Ovary (tissue), 9 donors: ENCODE measurements around the gene GABRG3. TPM values are rescaled to one million over a fixed set of nuclear protein-coding genes. Genes with fewer than 3 reads are reported as not detected.

Source experiments
- DNase-seq, 5 donors: peaks; one replicate each; pipeline ENCODE4 v3.0.0-alpha.2; 2019 to 2020
- H3K27ac ChIP-seq, 2 donors: fragments of 200-600 bp; one replicate each; pipeline versions ENCODE4 v1.5.1 to v1.8.0; 2019 to 2022
- H3K27me3 ChIP-seq: fragments of 200-600 bp; one replicate; pipeline ENCODE4 v1.8.0; 2022
- H3K36me3 ChIP-seq: fragments of 200-600 bp; sonication (generic); one replicate; pipeline ENCODE4 v1.5.1; 2019
- H3K4me1 ChIP-seq: one replicate; pipeline ENCODE4 v1.8.1; 2013; ENCODE audit warnings: mild to moderate bottlenecking, moderate library complexity; ENCODE audit not compliant: insufficient read depth
- H3K4me3 ChIP-seq: fragments of 200-600 bp; sonication (generic); one replicate; pipeline ENCODE4 v1.5.1; 2017
- H3K9me3 ChIP-seq, 2 donors: fragments of 200-600 bp in 1 of 2; sonication (generic) in 1 of 2; one replicate each; pipeline versions ENCODE4 v1.5.1 to v1.8.1; 2013 to 2019; ENCODE audit warnings: mild to moderate bottlenecking in 1 of 2, moderate library complexity in 1 of 2
- CTCF ChIP-seq, 3 donors: fragments of 450-650 bp in 2 of 3; fragments of 200-600 bp in 1 of 3; IDR thresholded peaks; one replicate each; pipeline versions ENCODE4 v1.5.1 to v1.8.0; 2016 to 2022; ENCODE audit warnings: antibody characterized with exemption in 3 of 3, mild to moderate bottlenecking in 1 of 3
- EP300 ChIP-seq: sonication (generic); formaldehyde crosslinking; IDR thresholded peaks from one replicate; pipeline ENCODE4 v1.6.1; 2017; ENCODE audit warnings: antibody characterized with exemption
- POLR2A ChIP-seq: fragments of 450-650 bp; IDR thresholded peaks from one replicate; pipeline ENCODE4 v1.6.1; 2017; ENCODE audit warnings: antibody characterized with exemption, mild to moderate bottlenecking, moderate library complexity
- WGBS, 3 donors: extraction: QIAGEN DNeasy Blood & Tissue Kit in 1 of 3; methylation state at CpG; one replicate each; pipeline versions ENCODE4 v1.1.5 to v1.1.7; 2013 to 2017; 5-methylcytosine and 5-hydroxymethylcytosine counted together
- intact Hi-C, 4 donors: fragments of 100-400 bp; cut with DNase I; formaldehyde crosslinking; loops; one replicate each; pipeline versions ENCODE4 v1.11.0 to v1.15.1; 2022 to 2023
- polyA plus RNA-seq, 2 donors: library from polyadenylated mRNA; stranded (reverse); fragments of 200-250 nt in 1 of 2; fragments of 350-450 nt in 1 of 2; fragmentation: Illumina TruSeq in 1 of 2; extraction: RNeasy Lipid Tissue Mini Kit (QIAGEN cat#74804) in 1 of 2; gene quantifications; one replicate each; pipeline ENCODE4 v1.2.3, GENCODE V29; 2013 to 2014
- total RNA-seq, 7 donors: library from RNA; depleted of rRNA in 2 of 7; stranded (reverse); fragments of >200 nt in 2 of 7; fragmentation: NEBNext Ultra II Directional in 3 of 7; extraction: Animal tissue kit (Norgen Biotek cat#: 25700) in 3 of 7; gene quantifications; one replicate each; pipeline versions ENCODE4 v1.1.0 to v1.2.4, GENCODE V29; 2016 to 2023
- donor health status: DM: no; HTN: no; CAD: no; lungs with moderate emphysema.
- donor health status: DM: no; HTN: no; CAD: no.
- donor health status: Bipolar disorder and iron deficiency.
- donor health status: DM: yes; HTN: yes; CAD: no.
- donor health status: DM: no; HTN: no; CAD: no.
- donor health status: DM: yes; HTN: yes; CAD: no.

GABRG3 gene
- total and polyA plus RNA-seq, 9 donors = 0.01 to 0.18 (median 0.13) TPM; not detected in 6

- intact Hi-C loops = no loop called here
- Histone ChIP-seq H3K27ac (no peak overlapping the region), H3K36me3 (no peaks in the 10 kb centered on the region), H3K27me3 (no peaks in the 10 kb centered on the region), H3K4me1 (no peaks in the 10 kb centered on the region), H3K9me3 (no peaks in the 10 kb centered on the region), H3K4me3 (no peak overlapping the region)
- TF ChIP-seq CTCF (IDR thresholded peaks at IDR 0.05) (no peak), EP300 (no peak), POLR2A (no peak)
- no peak for DNase-seq
- WGBS, 3 donors = 84 to 87% (median 86%) methylated on average over 26 of the region's 26 CpGs
These were observed 603.0 kb downstream of the GABRG3 start for GRCh38 chr15:27573805-27574485.

- Histone ChIP-seq H3K9me3 (no peaks in the 10 kb centered on the region), H3K4me1 (no peaks in the 10 kb centered on the region), H3K36me3 (no peaks in the 10 kb centered on the region), H3K27me3 (no peaks in the 10 kb centered on the region), H3K27ac (no peak overlapping the region), H3K4me3 (no peak overlapping the region)
- intact Hi-C loops = no loop called here
- no peak for DNase-seq
- TF ChIP-seq POLR2A (no peak), EP300 (no peak), CTCF (IDR thresholded peaks at IDR 0.05) (no peak)
- WGBS, 3 donors = 87 to 92% (median 90%) methylated on average over 20 of the region's 20 CpGs
These were observed 603.6 kb downstream of the GABRG3 start for GRCh38 chr15:27574541-27575054.

- Histone ChIP-seq H3K27me3 (no peaks in the 10 kb centered on the region), H3K9me3 (no peaks in the 10 kb centered on the region), H3K4me1 (no peaks in the 10 kb centered on the region), H3K36me3 (no peaks in the 10 kb centered on the region), H3K27ac (no peak overlapping the region), H3K4me3 (no peak overlapping the region)
- 84 to 90% (median 86%) methylated on average over 3 of the region's 3 CpGs for WGBS, 3 donors
- no peak for DNase-seq
- TF ChIP-seq POLR2A (no peak), CTCF (IDR thresholded peaks at IDR 0.05) (no peak), EP300 (no peak)
- intact Hi-C loops = no loop called here
These were observed 604.5 kb downstream of the GABRG3 start for GRCh38 chr15:27575521-27575920.

GRCh38 chr15:27576576-27576975, 605.6 kb downstream of the GABRG3 start:
- no peak for DNase-seq
- no peaks in the 10 kb centered on the region for H3K9me3 ChIP-seq
- H3K27me3 ChIP-seq = no peaks in the 10 kb centered on the region
- no peak overlapping the region for H3K27ac ChIP-seq
- H3K36me3 ChIP-seq = no peaks in the 10 kb centered on the region
- intact Hi-C loops = no loop called here
- WGBS, 3 donors = 90 to 97% (median 97%) methylated on average over 1 of the region's 1 CpG
- H3K4me1 ChIP-seq = no peaks in the 10 kb centered on the region
- no peak for TF ChIP-seq EP300
- no peak for TF ChIP-seq POLR2A
- TF ChIP-seq CTCF (IDR thresholded peaks at IDR 0.05) = no peak
- H3K4me3 ChIP-seq = no peak overlapping the region
